ENCODE measurements around the gene TNNI3.

DNA sequence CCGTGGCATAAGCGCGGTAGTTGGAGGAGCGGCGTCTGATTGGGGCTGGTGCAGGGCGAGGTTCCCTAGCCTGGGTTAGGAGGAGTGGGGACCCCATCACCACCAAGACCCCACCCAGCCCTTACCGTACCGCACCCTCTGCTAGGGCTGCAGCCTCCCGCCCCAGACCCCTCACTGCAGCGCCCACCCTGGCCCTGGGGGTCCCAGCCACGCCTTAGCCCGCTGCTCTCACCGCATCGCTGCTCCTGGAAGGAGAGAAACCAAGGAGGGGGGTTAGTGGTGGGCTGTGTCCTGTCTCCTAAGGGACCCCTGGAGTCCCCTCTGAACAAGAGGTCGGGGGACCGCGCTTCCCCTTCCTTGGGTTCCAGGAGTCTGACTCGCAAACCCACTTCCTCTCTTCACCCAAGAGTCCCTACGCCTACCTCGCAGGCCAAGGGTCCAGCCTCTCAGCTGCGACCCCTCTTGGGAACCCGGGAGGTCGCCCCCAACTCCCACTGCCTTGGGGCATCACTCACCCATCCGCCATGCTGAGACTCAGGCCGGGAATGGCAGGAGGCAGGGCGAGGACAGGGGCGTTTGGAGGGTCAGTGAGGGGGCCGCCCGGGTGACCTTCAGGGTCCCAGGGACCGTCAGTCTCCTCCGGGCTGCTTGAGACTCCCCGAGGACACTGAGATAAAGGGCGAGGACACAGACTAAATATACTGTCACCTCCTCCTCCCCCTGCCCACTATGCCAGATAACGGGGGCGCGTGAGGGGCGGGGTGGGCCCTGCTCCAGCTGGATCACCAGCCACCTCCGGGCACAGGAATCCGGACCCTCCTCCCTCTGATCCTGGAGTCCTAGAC lies at the start of gene TNNI3:
- TF ChIP-seq, protein P1, sequence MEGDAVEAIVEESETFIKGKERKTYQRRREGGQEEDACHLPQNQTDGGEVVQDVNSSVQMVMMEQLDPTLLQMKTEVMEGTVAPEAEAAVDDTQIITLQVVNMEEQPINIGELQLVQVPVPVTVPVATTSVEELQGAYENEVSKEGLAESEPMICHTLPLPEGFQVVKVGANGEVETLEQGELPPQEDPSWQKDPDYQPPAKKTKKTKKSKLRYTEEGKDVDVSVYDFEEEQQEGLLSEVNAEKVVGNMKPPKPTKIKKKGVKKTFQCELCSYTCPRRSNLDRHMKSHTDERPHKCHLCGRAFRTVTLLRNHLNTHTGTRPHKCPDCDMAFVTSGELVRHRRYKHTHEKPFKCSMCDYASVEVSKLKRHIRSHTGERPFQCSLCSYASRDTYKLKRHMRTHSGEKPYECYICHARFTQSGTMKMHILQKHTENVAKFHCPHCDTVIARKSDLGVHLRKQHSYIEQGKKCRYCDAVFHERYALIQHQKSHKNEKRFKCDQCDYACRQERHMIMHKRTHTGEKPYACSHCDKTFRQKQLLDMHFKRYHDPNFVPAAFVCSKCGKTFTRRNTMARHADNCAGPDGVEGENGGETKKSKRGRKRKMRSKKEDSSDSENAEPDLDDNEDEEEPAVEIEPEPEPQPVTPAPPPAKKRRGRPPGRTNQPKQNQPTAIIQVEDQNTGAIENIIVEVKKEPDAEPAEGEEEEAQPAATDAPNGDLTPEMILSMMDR (conservative IDR thresholded peaks at IDR 0.05): no peak
- no peak for TF ChIP-seq ZFX (IDR thresholded peaks at IDR 0.05)

Measured in C4-2B (cell line).